ENCODE measurements around the gene RANBP1. TPM values are rescaled to one million over a fixed set of nuclear protein-coding genes. Genes with fewer than 3 reads are reported as not detected.

RANBP1 gene
- total and polyA plus RNA-seq, 2 experiments from 2014 or later, result 233 to 253 TPM

DNA sequence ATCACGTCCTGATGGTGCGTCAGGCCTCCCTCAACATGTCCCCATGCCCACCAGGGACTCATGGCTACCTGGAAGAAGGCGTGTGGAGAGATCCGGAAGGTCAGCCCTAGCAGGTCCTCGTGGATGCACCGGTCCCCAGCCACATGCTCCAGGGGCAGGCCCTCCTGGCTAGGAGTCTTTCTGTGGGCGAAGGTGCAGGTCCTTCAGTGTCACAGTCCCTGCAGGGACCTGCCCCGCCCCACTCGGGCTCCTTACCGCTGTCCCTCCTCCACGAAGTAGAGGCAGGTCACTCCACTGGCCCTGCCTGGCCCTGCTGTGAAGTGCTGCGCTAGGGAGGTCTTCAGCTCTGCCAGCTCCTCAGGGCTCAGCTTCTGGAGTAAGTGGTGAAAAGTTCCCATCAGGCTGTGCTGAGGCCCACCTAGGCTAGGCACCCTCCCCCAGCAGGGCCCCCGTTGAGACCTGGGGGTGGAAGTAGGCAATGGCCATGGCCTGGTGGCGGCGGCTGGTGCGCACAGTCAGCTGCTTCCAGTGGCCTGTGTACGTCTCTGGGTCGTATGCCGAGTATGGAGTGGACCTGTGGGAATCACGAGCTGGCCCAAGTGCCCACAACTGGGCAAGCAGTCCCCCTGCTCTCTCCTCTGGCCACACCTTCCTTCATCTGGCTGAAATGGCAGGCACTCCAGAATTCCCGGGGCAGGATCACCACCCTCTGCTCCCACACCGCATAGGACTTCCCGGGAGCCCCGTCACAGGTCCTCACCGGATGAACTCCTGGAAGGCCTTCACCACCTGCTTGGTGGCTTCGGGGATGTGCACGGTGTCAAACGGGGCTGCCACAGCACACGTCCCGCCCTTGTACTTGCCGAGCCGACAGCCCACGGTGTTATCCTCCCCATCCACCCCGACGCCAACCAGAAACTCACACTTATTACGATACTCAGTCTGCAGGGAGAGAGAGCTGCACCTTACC is 1.1 kb upstream of the RANBP1 start:
- no peaks in the 10 kb centered on the region for H3K9me3 ChIP-seq (ENCODE audit: low read depth)
- H3K36me3 ChIP-seq (ENCODE audit: low read depth), result peaks cover 14% of the 10 kb centered on the region; the same call in 1 of the 2 replicates
- H3K4me1 ChIP-seq (ENCODE audit: insufficient read depth), result peaks cover 13% of the 10 kb centered on the region
- H4K20me1 ChIP-seq (ENCODE audit: insufficient read depth), result no peaks in the 10 kb centered on the region
- peaks cover 29% of the 10 kb centered on the region for H3F3A ChIP-seq (ENCODE audit: insufficient read depth)
- no peaks in the 10 kb centered on the region for H3K27me3 ChIP-seq (replicated peaks; ENCODE audit: insufficient read depth)
- no peak overlapping the region for H3K4me2 ChIP-seq (ENCODE audit: unreplicated experiment)
- DNase-seq, result no peak
- no peak overlapping the region for H2AFZ ChIP-seq
- no peak overlapping the region for H3K27ac ChIP-seq
- 83 to 88% methylated on average over 32 to 34 of the region's 36 CpGs for WGBS, 2 experiments (ENCODE audit: low coverage in 1 of 2, low lambda C conversion rate in 2 of 2, missing lambda C conversion rate in 2 of 2)
- no peak overlapping the region for H3K4me3 ChIP-seq
- H3K9me2 ChIP-seq (ENCODE audit: insufficient read depth), result no peaks in the 10 kb centered on the region
- in situ Hi-C loops (cut with MboI), result no loop called here
- 0 out of 2 replicates have a peak overlapping the region, but pooled peaks have one; percentile 95 for H3K9ac ChIP-seq
- TF ChIP-seq EZH2phosphoT487 (IDR thresholded peaks at IDR 0.05; ENCODE audit: insufficient read depth, low read depth) (no peak), EZH2 (IDR thresholded peaks at IDR 0.05; ENCODE audit: insufficient read depth, poor library complexity, severe bottlenecking) (no peak)
- peaks cover 61% of the 10 kb centered on the region for H3K79me2 ChIP-seq (ENCODE audit: insufficient read depth)

DNA sequence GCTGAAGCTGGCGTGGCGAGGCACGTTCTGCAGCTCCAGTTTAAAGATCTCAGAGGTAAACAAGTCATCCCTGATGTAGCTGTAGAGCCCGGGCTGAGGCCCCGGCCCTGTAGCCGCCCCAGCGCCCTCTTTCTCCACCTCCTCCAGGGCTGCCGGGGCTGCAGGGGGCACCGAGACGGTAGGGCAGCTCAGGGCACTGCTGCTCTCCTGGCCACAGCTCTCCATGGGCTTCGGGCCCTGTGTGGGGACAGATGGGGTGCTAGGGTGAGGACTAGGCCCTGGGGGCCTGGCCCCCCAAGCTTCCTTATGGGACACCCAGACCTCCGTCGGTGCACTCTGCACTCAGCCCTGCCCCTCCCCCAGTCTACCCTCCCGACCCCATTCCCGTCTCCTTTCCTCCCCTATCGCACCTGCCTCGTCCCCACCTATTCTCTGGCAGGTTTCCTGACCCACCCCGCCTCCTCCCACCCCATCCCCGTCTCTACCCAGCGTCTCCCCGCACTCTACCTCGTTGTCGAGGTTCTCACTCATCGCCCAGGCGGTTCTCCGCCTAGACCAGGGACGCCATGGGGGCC is 559 bp downstream of the RANBP1 start:
- H3K27me3 ChIP-seq (replicated peaks; ENCODE audit: insufficient read depth), result no peaks in the 10 kb centered on the region
- peaks cover 78% of the 10 kb centered on the region for H3K79me2 ChIP-seq (ENCODE audit: insufficient read depth)
- H3K27ac ChIP-seq, result peak overlapping the region; percentile 66
- in situ Hi-C loops (cut with MboI), result no loop called here
- H3K9me3 ChIP-seq (ENCODE audit: low read depth), result no peaks in the 10 kb centered on the region
- no peaks in the 10 kb centered on the region for H3K9me2 ChIP-seq (ENCODE audit: insufficient read depth)
- H3K4me3 ChIP-seq, result peak overlapping the region; percentile 88
- H3K4me1 ChIP-seq (ENCODE audit: insufficient read depth), result peaks cover 13% of the 10 kb centered on the region
- TF ChIP-seq EZH2phosphoT487 (IDR thresholded peaks at IDR 0.05; ENCODE audit: insufficient read depth, low read depth) (no peak), EZH2 (IDR thresholded peaks at IDR 0.05; ENCODE audit: insufficient read depth, poor library complexity, severe bottlenecking) (no peak)
- H3K36me3 ChIP-seq (ENCODE audit: low read depth), result peaks cover 8% of the 10 kb centered on the region; the same call in 1 of the 2 replicates
- no peaks in the 10 kb centered on the region for H4K20me1 ChIP-seq (ENCODE audit: insufficient read depth)
- peak overlapping the region; percentile 95 for H3K9ac ChIP-seq
- WGBS, 2 experiments (ENCODE audit: low coverage in 1 of 2, low lambda C conversion rate in 2 of 2, missing lambda C conversion rate in 2 of 2), result 12 to 13% methylated on average over 22 to 27 of the region's 27 CpGs
- peaks cover 17% of the 10 kb centered on the region for H3F3A ChIP-seq (ENCODE audit: insufficient read depth)
- peak overlapping the region; percentile 76 for H3K4me2 ChIP-seq (ENCODE audit: unreplicated experiment)
- peak; percentile 20 for DNase-seq
- H2AFZ ChIP-seq, result peak overlapping the region; percentile 70

DNA sequence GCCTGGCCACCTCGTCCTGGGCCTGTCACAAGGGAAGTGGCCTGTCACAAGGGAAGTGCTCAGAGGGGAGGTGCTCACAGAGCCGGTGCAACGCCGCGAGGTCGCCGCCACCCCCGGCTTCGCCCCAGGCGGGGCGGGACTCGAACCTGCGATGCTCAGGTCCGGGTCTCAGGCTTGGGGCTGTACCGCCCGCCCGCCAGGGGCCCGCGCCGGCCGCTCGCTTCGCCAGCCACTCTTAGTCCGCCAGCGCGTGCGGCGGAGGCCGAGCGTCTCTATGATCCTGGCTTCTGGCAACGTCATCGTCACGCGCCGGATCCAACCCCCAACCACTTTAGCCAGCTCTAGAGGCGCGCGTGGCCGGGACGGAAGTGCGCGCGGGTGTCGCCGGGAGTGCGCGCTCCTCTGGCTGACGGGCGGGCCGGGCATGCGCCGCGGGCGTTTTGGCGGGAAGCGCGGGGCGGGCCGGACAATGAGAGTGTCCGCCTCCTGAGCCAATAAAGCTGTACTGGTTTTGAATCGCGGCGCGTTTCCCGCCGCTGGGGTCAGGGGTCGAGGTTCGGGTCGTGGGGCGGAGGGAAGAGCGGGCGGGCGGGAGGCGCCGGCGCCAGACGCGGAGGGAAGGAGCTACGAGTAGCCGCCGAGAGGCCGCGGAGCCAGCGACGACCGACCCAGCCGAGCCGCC is 1.2 kb downstream of the RANBP1 start, which contains the start of gene TRMT2A:
TRMT2A (minus strand) TSS at position 276 of the 682 bp plus-strand sequence. CDS start 320 bp downstream, outside the sequence.
- Histone ChIP-seq H3K4me1 (ENCODE audit: insufficient read depth) (peaks cover 13% of the 10 kb centered on the region), H3K9ac (peak within 1 kb of the TSS; percentile 95), H3K27ac (peak within 1 kb of the TSS; percentile 66), H3K4me2 (ENCODE audit: unreplicated experiment) (peak within 1 kb of the TSS; percentile 94), H3K27me3 (replicated peaks; ENCODE audit: insufficient read depth) (no peaks in the 10 kb centered on the region), H3K36me3 (ENCODE audit: low read depth) (peaks cover 8% of the 10 kb centered on the region; the same call in 1 of the 2 replicates), H3F3A (ENCODE audit: insufficient read depth) (peaks cover 13% of the 10 kb centered on the region), H3K9me2 (ENCODE audit: insufficient read depth) (no peaks in the 10 kb centered on the region), H4K20me1 (ENCODE audit: insufficient read depth) (no peaks in the 10 kb centered on the region), H3K4me3 (peak within 1 kb of the TSS; percentile 88), H3K9me3 (ENCODE audit: low read depth) (no peaks in the 10 kb centered on the region), H3K79me2 (ENCODE audit: insufficient read depth) (peaks cover 84% of the 10 kb centered on the region), H2AFZ (peak within 1 kb of the TSS; percentile 70)
- peak; percentile 99 for DNase-seq
- in situ Hi-C loops (cut with MboI), result no loop called here
- TF ChIP-seq EZH2 (IDR thresholded peaks at IDR 0.05; ENCODE audit: insufficient read depth, poor library complexity, severe bottlenecking) (no peak), EZH2phosphoT487 (IDR thresholded peaks at IDR 0.05; ENCODE audit: insufficient read depth, low read depth) (no peak)
- WGBS, 2 experiments (ENCODE audit: low coverage in 1 of 2, low lambda C conversion rate in 2 of 2, missing lambda C conversion rate in 2 of 2), result 1% methylated on average over 62 to 68 of the region's 88 CpGs
